Panc1 (cell line): ENCODE data around the gene SYNPO. TPM values are rescaled to one million over a fixed set of nuclear protein-coding genes. Genes with fewer than 3 reads are reported as not detected.

Source experiments
- ATAC-seq: fragments of 200-7000 bp; cut with Tn5 transposase; 2 replicates; pipeline ENCODE4 v1.9.1; 2020; ENCODE audit warnings: mild to moderate bottlenecking, moderate library complexity
- BruUV-seq: library from RNA; stranded (reverse); fragments of 400-500 nt; replicated peaks from 2 replicates; lab custom pipeline; 2021; lab: Mats Ljungman, UMichigan
- CTCF ChIA-PET: fragments of 300-600 bp; sonication (Branson Sonifier 250); formaldehyde crosslinking; loops from one replicate; lab custom pipeline; 2022; ENCODE audit warnings: antibody characterized with exemption; lab: Charles Lee
- POLR2A ChIA-PET: fragments of 300-600 bp; sonication (Branson Sonifier 250); formaldehyde crosslinking; loops from one replicate; lab custom pipeline; 2022; ENCODE audit warnings: antibody characterized with exemption; lab: Charles Lee
- DNase-seq: peaks from one replicate; pipeline ENCODE4 v3.0.0-alpha.2; 2010; ENCODE audit warnings: low read depth, low spot score
- H3K27ac ChIP-seq: 2 replicates; pipeline ENCODE4 v1.5.1; 2011; ENCODE audit warnings: mild to moderate bottlenecking, low read length, inconsistent platforms
- H3K27me3 ChIP-seq: fragments of 200-500 bp; sonication (Bioruptor generic); 2 replicates; pipeline ENCODE4 v1.6.0; 2014; ENCODE audit warnings: low read length, inconsistent platforms; ENCODE audit not compliant: control insufficient read depth, insufficient read depth
- H3K36me3 ChIP-seq: fragments of 200-500 bp; sonication (Bioruptor generic); 2 replicates; pipeline ENCODE4 v1.5.1; 2014; ENCODE audit warnings: inconsistent platforms, mild to moderate bottlenecking, low read length, moderate library complexity; ENCODE audit not compliant: control insufficient read depth, insufficient read depth
- H3K4me1 ChIP-seq: 2 replicates; pipeline ENCODE4 v1.5.1; 2011; ENCODE audit warnings: inconsistent platforms, mild to moderate bottlenecking, low read length, moderate library complexity; ENCODE audit not compliant: control insufficient read depth, insufficient read depth
- H3K4me3 ChIP-seq, 2 experiments: 2 replicates each; pipeline ENCODE4 v1.5.1; 2011 to 2012; ENCODE audit warnings: low read depth in 2 of 2, low read length in 2 of 2, mild to moderate bottlenecking in 2 of 2, inconsistent platforms in 1 of 2, moderate library complexity in 1 of 2
- H3K9me3 ChIP-seq: fragments of 200-500 bp; sonication (Bioruptor generic); 2 replicates; pipeline ENCODE4 v1.5.1; 2014; ENCODE audit warnings: low read depth, mild to moderate bottlenecking, inconsistent platforms, low read length, moderate library complexity; ENCODE audit not compliant: control insufficient read depth, insufficient read depth
- POLR2AphosphoS5 ChIP-seq: IDR thresholded peaks from 2 replicates; pipeline ENCODE4 v1.6.1; 2012; ENCODE audit warnings: mild to moderate bottlenecking, low read depth, low read length, moderate library complexity
- SIN3A ChIP-seq: IDR thresholded peaks from 2 replicates; pipeline ENCODE4 v1.6.1; 2012; ENCODE audit warnings: low read depth, mild to moderate bottlenecking, low read length, moderate library complexity, borderline replicate concordance; ENCODE audit not compliant: insufficient read depth
- TCF7L2 ChIP-seq: IDR thresholded peaks from 2 replicates; pipeline ENCODE4 v1.6.1; 2011; ENCODE audit warnings: mild to moderate bottlenecking, low read depth, low read length, inconsistent platforms
- in situ Hi-C: cut with HindIII; loops from 2 replicates; pipeline ENCODE4 v1.10.0; 2016; ENCODE audit warnings: low sequenced_read_pairs, low pct_unique_long_range_greater_than_20kb
- intact Hi-C: fragments of 100-400 bp; cut with micrococcal nuclease; formaldehyde crosslinking; loops from one replicate; pipeline ENCODE4 v1.10.0; 2022; ENCODE audit not compliant: unreplicated experiment
- total RNA-seq: library from RNA; stranded (reverse); gene quantifications from one replicate; pipeline ENCODE4 v1.2.1, GENCODE V29; 2021; ENCODE audit not compliant: unreplicated experiment
- TF ChIP-seq, protein P1 (sequence below): fragments of 450-650 bp; IDR thresholded peaks from 2 replicates; pipeline ENCODE4 v1.5.1; 2017; ENCODE audit warnings: mild to moderate bottlenecking
- TF ChIP-seq, protein P2 (sequence below), 2 experiments: IDR thresholded peaks; 2 replicates each; pipeline ENCODE4 v1.6.1; 2011 to 2012; ENCODE audit warnings: low read depth in 2 of 2, control low read depth in 1 of 2, low read length in 1 of 2, mild to moderate bottlenecking in 1 of 2, moderate library complexity in 1 of 2; ENCODE audit not compliant: insufficient read depth in 1 of 2

Gene SYNPO
- total RNA-seq, 1 experiment from 2014 or later = 82.8 TPM

DNA sequence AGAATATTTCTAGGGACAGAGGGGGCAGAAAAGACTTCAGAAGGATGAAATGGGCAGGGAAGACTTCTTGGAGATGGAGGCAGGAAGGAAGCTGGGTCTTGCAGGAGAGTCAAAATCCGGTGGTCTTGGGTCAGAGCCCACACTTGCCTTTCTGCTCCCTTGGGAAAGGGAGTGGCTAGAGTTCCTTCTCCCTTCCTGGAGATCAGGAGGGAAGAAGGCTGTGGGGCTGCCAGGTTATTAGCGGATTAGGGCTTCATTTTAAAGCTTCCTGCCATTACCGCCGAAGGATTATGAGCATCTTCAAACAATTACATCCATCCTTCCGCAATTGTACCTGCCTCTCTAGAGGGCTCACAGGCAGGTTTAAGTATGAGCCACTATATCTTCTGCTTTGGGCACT, 19.2 kb upstream of the SYNPO start (continued):
- no peak for TF ChIP-seq POLR2AphosphoS5

DNA sequence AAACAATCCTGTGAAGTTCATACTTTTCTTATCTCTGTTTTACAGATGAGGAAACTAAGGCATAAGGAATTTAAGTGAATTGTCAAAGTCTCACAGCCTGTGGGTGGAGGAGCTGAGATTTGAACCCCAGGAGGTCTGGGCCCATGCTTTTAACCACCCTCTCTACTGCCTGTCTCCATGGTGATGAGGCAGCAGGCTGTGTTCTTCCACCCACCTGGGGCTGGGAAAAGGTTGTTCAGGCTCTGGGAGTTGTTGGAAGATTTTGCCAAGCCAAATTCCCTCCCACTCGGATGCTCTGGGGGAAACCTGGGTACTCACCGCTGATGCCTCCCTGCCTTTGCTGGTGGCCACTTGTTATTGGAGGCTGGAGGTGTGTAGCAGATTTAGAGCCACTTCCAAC, 18.3 kb upstream of the SYNPO start:
- Histone ChIP-seq H3K4me3 (no peak overlapping the region), H3K27me3 (no peaks in the 10 kb centered on the region), H3K4me1 (peaks cover 38% of the 10 kb centered on the region), H3K27ac (peak overlapping the region; percentile 35), H3K36me3 (no peaks in the 10 kb centered on the region; the same call in 1 of the 2 replicates), H3K9me3 (no peaks in the 10 kb centered on the region)
- no peak for DNase-seq
- no peak for ATAC-seq
- no peak for TF ChIP-seq TCF7L2
- no TSS peak for BruUV-seq
- ChIA-PET POLR2A (no interaction called here), CTCF (no interaction called here)
- intact Hi-C loops (no loop called here), in situ Hi-C loops (no loop called here)

DNA sequence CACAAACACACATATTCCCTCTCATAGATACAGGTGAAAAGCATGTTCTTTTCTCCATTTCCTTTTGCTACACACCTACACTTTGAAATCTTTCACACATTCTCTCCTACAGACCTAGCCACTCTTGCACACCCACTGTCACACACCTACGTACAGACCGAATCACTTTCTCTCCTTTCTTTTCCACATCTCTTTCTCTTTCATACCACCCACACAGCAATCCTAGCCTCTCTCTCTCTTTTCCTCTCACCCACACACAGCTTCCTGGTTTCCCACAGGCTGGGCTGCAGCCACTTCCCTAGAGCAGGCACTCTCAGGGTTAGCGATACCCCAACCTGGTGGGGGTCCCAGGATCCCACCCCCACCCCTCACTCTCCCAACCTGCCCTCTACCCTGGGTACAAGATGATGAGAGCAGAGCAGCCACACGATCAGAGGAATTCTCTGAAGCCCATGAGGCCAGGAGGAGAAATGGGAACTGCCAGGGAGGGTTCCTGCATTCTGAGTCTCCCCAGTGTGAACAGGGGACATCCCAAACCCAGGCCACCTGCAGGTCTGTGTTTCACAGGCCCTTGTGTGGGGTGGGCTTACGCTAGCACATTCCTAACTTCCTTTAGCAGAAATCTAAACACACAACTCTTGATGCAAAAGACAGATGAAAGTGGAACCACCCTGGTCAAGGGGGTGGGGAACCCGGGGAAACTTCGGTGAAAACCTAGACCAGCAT, 17.1 kb upstream of the SYNPO start:
- Histone ChIP-seq H3K27ac (peak overlapping the region; percentile 81), H3K36me3 (no peaks in the 10 kb centered on the region; the same call in 1 of the 2 replicates), H3K27me3 (no peaks in the 10 kb centered on the region), H3K4me1 (peaks cover 45% of the 10 kb centered on the region), H3K9me3 (no peaks in the 10 kb centered on the region), H3K4me3 (no peak overlapping the region)
- POLR2A ChIA-PET = interaction anchor here (1.0 kb wide), 1 partner anchor 158 kb away, joined by 3 read pairs; no protein-coding TSS in a partner anchor
- CTCF ChIA-PET = interaction anchor here (0.5 kb wide), 1 partner anchor 21 kb away, joined by 6 read pairs; no protein-coding TSS in a partner anchor
- ATAC-seq (no peak), DNase-seq (no peak)
- TF ChIP-seq, protein P1, sequence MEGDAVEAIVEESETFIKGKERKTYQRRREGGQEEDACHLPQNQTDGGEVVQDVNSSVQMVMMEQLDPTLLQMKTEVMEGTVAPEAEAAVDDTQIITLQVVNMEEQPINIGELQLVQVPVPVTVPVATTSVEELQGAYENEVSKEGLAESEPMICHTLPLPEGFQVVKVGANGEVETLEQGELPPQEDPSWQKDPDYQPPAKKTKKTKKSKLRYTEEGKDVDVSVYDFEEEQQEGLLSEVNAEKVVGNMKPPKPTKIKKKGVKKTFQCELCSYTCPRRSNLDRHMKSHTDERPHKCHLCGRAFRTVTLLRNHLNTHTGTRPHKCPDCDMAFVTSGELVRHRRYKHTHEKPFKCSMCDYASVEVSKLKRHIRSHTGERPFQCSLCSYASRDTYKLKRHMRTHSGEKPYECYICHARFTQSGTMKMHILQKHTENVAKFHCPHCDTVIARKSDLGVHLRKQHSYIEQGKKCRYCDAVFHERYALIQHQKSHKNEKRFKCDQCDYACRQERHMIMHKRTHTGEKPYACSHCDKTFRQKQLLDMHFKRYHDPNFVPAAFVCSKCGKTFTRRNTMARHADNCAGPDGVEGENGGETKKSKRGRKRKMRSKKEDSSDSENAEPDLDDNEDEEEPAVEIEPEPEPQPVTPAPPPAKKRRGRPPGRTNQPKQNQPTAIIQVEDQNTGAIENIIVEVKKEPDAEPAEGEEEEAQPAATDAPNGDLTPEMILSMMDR = no peak
- TF ChIP-seq SIN3A (no peak), POLR2AphosphoS5 (no peak), TCF7L2 (no peak)
- TF ChIP-seq, protein P2, sequence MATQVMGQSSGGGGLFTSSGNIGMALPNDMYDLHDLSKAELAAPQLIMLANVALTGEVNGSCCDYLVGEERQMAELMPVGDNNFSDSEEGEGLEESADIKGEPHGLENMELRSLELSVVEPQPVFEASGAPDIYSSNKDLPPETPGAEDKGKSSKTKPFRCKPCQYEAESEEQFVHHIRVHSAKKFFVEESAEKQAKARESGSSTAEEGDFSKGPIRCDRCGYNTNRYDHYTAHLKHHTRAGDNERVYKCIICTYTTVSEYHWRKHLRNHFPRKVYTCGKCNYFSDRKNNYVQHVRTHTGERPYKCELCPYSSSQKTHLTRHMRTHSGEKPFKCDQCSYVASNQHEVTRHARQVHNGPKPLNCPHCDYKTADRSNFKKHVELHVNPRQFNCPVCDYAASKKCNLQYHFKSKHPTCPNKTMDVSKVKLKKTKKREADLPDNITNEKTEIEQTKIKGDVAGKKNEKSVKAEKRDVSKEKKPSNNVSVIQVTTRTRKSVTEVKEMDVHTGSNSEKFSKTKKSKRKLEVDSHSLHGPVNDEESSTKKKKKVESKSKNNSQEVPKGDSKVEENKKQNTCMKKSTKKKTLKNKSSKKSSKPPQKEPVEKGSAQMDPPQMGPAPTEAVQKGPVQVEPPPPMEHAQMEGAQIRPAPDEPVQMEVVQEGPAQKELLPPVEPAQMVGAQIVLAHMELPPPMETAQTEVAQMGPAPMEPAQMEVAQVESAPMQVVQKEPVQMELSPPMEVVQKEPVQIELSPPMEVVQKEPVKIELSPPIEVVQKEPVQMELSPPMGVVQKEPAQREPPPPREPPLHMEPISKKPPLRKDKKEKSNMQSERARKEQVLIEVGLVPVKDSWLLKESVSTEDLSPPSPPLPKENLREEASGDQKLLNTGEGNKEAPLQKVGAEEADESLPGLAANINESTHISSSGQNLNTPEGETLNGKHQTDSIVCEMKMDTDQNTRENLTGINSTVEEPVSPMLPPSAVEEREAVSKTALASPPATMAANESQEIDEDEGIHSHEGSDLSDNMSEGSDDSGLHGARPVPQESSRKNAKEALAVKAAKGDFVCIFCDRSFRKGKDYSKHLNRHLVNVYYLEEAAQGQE (IDR thresholded peaks at IDR 0.05; ENCODE audit: insufficient read depth in 1 of 2, low read depth in 2 of 2, low read length in 1 of 2) = no peak
- no TSS peak for BruUV-seq
- in situ Hi-C loops = no loop called here
- intact Hi-C loops = no loop called here
